Measurements from ENCODE around the gene EARS2. TPM values are rescaled to one million over a fixed set of nuclear protein-coding genes. Genes with fewer than 3 reads are reported as not detected.
A peak's percentile ranks its signal among the peaks of the same experiment; 100 is the strongest.

EARS2 gene
- total RNA-seq, 1 experiment from 2014 or later: 34.9 TPM

GRCh38 chr16:23561586-23561985 is 4.4 kb upstream of the EARS2 start:
- H3K9me3 ChIP-seq (ENCODE audit: insufficient read depth, low read depth): no peaks in the 10 kb centered on the region
- no peaks in the 10 kb centered on the region for H3K9me2 ChIP-seq (ENCODE audit: insufficient read depth)
- H4K20me1 ChIP-seq (ENCODE audit: insufficient read depth): peaks cover 18% of the 10 kb centered on the region
- POLR2A ChIA-PET (ENCODE audit: unreplicated experiment): no interaction called here
- no peak for DNase-seq
- no peaks in the 10 kb centered on the region for H3K27me3 ChIP-seq (ENCODE audit: insufficient read depth, low read depth)
- H3K4me3 ChIP-seq: no peak overlapping the region
- H3K4me2 ChIP-seq: no peak overlapping the region
- TF ChIP-seq CTCF (conservative IDR thresholded peaks at IDR 0.05): 0 out of 2 replicates have a peak, but pooled peaks have one; percentile 19
- no peak for TF ChIP-seq EZH2 (IDR thresholded peaks at IDR 0.05; ENCODE audit: low read depth)
- H3K36me3 ChIP-seq (ENCODE audit: low read depth): peaks cover 44% of the 10 kb centered on the region
- intact Hi-C loops (cut with micrococcal nuclease; ENCODE audit: unreplicated experiment): no loop called here
- H3K79me2 ChIP-seq (ENCODE audit: low read depth): peaks cover 42% of the 10 kb centered on the region
- H2AFZ ChIP-seq: no peak overlapping the region
- no TSS peak for BruUV-seq (replicated peaks)
- H3K27ac ChIP-seq: no peak overlapping the region
- peaks cover 15% of the 10 kb centered on the region for H3K4me1 ChIP-seq (replicated peaks; ENCODE audit: insufficient read depth)
- CTCF ChIA-PET: no interaction called here
- peaks cover 2% of the 10 kb centered on the region; the same call in 1 of the 2 replicates for H3F3A ChIP-seq (ENCODE audit: insufficient read depth, low read depth)

- Histone ChIP-seq H3K4me3 (peak overlapping the region; percentile 98), H3K36me3 (ENCODE audit: low read depth) (peaks cover 37% of the 10 kb centered on the region), H3K79me2 (ENCODE audit: low read depth) (peaks cover 56% of the 10 kb centered on the region), H2AFZ (peak overlapping the region; percentile 81; the same call in 1 of the 2 replicates), H4K20me1 (ENCODE audit: insufficient read depth) (peaks cover 18% of the 10 kb centered on the region), H3K4me2 (peak overlapping the region; percentile 97), H3K9me3 (ENCODE audit: insufficient read depth, low read depth) (no peaks in the 10 kb centered on the region), H3K4me1 (replicated peaks; ENCODE audit: insufficient read depth) (peaks cover 26% of the 10 kb centered on the region), H3K27ac (peak overlapping the region; percentile 43), H3K9me2 (ENCODE audit: insufficient read depth) (no peaks in the 10 kb centered on the region), H3K27me3 (ENCODE audit: insufficient read depth, low read depth) (no peaks in the 10 kb centered on the region), H3F3A (ENCODE audit: insufficient read depth, low read depth) (peaks cover 13% of the 10 kb centered on the region; the same call in 1 of the 2 replicates)
- no peak for DNase-seq
- TF ChIP-seq EZH2 (IDR thresholded peaks at IDR 0.05; ENCODE audit: low read depth) (no peak), CTCF (conservative IDR thresholded peaks at IDR 0.05) (no peak)
- ChIA-PET CTCF (interaction anchor here (0.6 to 0.9 kb wide), 3 partner anchors 19 to 140 kb away, joined by 3 to 7 read pairs (median 4); no protein-coding TSS in a partner anchor), POLR2A (ENCODE audit: unreplicated experiment) (interaction anchor here (0.5 to 0.8 kb wide), 2 partner anchors 20 to 224 kb away, joined by 4 to 6 read pairs; no protein-coding TSS in a partner anchor)
- no TSS peak for BruUV-seq (replicated peaks)
- intact Hi-C loops (cut with micrococcal nuclease; ENCODE audit: unreplicated experiment): loop anchor here (1.0 to 5.0 kb wide), 4 partner anchors 83 to 944 kb away; partner anchors contain the start of genes COG7, DCTN5 and PALB2
These were observed 891 bp upstream of the EARS2 start for GRCh38 chr16:23557779-23558702.

- Histone ChIP-seq H3K79me2 (ENCODE audit: low read depth) (peaks cover 36% of the 10 kb centered on the region), H3K27ac (no peak overlapping the region), H3K9me3 (ENCODE audit: insufficient read depth, low read depth) (no peaks in the 10 kb centered on the region), H3K4me2 (no peak overlapping the region), H3K27me3 (ENCODE audit: insufficient read depth, low read depth) (no peaks in the 10 kb centered on the region), H3F3A (ENCODE audit: insufficient read depth, low read depth) (peaks cover 13% of the 10 kb centered on the region; the same call in 1 of the 2 replicates), H3K4me3 (no peak overlapping the region), H3K36me3 (ENCODE audit: low read depth) (peaks cover 19% of the 10 kb centered on the region), H3K9me2 (ENCODE audit: insufficient read depth) (no peaks in the 10 kb centered on the region), H4K20me1 (ENCODE audit: insufficient read depth) (peaks cover 6% of the 10 kb centered on the region; the same call in 1 of the 2 replicates), H3K4me1 (replicated peaks; ENCODE audit: insufficient read depth) (peaks cover 26% of the 10 kb centered on the region), H2AFZ (no peak overlapping the region)
- CTCF ChIA-PET: no interaction called here
- TF ChIP-seq CTCF (conservative IDR thresholded peaks at IDR 0.05): no peak
- TF ChIP-seq EZH2 (IDR thresholded peaks at IDR 0.05; ENCODE audit: low read depth): no peak
- BruUV-seq (replicated peaks): no TSS peak
- POLR2A ChIA-PET (ENCODE audit: unreplicated experiment): no interaction called here
- no peak for DNase-seq
- intact Hi-C loops (cut with micrococcal nuclease; ENCODE audit: unreplicated experiment): no loop called here
These were observed 2.6 kb downstream of the EARS2 start for GRCh38 chr16:23554536-23554935.
